GM21381 (cell line): ENCODE measurements around the gene EDN2.

Source experiments
- ATAC-seq: cut with Tn5 transposase; IDR thresholded peaks from one replicate; pipeline ENCODE4 v1.9.1; 2021; ENCODE audit warnings: mild to moderate bottlenecking, moderate library complexity; ENCODE audit not compliant: unreplicated experiment

The EDN2 gene

DNA sequence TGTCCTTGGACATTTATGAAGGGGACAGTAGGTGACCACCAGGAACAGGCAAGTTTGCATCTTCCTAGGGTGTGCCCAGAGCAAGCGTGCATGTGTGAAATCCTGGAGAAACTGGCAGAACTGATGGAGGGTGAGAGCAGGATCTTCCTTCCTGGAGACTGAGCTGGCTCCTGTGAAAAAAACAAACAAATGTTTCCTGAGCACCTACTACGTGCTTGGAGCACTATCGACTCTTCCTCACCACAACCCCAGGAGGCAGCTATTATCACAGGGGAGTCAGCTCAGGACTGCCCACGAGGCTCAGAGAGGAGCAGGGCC, 1.5 kb upstream of the EDN2 start:
- no peak for ATAC-seq

DNA sequence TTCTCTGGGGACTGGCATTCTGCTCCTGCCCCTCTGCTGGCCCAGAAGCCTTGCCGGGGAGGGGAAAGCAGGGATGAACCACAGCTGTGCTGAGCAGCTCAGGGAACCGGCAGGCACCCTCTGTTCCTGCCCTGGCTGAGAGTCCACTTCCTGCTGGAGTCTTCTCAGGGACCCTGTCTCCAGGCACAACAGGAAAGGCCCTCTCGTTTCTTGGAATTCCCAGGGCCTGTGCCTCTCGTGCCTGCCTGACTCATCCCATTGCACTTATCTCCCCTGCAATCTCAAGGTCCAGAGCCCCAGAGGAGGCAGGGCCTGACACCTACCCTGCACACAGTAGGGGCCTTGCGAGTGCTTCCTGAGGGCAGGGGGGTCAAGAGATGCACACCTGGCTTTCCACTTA, 1.1 kb upstream of the EDN2 start:
- no peak for ATAC-seq

DNA sequence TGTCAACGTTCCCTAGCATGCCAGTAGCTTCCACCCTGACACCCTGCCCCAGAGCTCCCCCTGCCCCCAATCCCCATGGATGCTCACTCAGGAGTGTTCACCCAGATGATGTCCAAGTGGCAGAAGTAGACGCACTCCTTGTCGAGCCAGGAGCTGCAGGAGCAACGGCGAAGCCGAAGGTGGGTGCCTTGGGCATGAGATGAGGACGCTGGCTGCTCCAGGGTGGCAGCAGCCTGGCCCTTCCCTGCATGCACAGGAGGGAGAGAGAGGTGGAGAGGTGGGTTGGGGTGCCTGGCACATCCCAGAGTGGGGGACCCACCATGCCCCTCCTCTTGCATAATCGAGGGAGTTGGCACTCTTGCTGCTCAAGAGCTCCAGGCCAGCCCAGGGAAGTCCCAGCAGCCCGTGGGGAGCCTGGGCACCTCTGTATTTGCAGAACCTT, 502 bp downstream of the EDN2 start:
- ATAC-seq: no peak

DNA sequence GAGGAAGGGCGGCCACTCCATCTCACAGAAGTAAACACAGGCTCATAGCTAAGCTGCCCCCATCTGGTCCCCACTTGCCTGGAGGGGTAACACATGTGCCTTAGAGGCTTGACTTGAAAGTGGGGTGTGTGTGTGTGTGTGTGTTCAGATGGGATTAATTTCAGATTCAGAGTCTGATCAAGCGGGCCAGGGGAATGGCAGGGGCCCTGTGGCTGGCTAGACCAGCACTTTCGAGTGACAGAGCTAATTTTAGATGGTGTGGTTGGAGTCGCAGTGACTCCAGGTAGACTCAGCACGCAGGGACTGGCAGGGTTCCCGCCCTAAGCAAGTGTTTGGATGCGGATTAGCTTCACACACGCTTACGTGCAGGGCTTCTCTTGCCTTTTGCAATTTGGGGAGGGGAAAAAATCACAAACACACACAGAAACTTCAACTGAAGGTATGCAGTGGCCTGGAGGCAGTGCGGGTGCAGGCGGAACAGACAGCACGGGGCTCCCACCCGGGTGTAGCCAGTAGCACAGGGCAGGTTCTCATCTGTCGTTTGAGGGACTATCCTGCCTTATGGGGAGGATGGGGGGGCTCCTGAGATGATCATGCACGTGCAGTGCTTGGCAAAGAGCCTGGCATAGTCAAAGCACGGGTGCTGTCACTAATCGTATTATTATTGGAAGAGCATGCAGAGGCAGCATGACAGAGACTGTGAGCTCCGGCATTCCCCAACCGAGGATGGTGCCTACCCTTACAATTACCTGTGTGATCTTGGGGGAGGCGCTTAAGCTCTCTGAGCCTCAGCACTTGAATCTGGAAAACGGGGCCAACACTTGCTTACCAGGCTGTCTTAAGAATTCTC, 1.3 kb downstream of the EDN2 start:
- ATAC-seq: no peak

DNA sequence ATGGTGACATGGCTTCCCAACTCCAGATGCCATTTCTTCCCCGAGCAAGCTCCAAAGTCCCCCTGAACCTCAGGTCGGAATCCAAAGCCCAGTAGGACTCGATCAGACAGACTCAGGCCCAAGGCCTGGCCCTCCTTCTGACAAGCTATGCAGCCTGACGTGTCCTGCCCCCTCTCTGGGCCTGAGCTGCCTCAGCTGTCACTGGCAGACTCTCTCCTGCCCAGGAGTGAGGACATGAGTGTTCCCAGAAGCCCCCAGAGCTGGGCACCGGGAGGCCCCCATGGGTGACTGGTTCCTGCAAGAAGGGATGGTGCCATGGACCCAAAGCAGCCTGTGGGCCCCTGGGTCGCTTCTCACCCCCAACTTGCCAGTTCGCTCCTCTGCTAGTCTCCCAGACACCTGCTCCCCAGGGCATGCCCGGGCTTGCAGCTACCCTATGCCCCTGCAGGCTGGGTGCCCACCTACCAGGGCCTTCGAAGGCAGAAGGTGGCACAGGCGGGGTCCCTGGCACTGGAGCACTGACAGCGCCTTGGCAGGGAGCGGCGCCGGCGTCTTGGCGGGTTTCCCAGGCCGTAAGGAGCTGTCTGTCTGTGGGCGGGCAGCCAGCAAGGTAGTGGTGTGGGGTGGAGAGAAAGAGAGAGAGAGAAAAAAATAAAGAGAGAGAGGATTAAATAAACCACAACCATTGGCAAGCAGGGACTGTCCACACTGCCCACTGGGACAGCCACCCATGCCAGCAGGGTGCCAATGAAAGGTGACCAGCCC, 2.3 kb downstream of the EDN2 start:
- ATAC-seq: no peak

DNA sequence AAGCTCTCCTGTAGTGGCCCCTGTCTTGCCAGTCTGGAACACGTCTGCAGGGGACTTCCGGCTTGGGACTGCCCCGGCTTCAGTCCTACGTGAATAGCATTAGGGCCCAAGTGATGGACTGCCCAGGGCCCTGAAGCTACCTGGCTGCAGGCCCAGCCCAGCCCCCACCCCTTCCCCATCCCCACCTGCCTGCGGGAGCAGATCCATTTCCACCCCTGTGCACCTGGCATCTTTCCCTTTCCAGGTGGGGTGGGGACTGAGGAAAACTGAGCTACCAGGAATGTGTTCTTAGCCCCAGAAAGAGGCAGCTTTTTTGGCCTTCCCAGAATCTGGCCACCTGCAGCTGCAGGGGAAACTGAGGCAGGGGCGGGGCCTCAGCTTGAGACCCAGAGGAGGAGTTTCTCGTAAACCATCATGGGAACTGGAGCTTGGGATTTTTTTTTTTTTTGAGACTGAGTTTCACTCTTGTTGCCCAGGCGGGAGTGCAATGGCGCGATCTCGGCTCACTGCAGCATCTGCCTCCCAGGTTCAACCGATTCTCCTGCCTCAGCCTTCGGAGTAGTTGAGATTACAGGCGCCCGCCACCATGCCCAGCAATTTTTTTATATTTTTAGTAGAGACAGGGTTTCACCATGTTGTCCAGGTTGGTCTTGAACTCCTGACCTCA, 3.2 kb downstream of the EDN2 start:
- ATAC-seq: no peak

DNA sequence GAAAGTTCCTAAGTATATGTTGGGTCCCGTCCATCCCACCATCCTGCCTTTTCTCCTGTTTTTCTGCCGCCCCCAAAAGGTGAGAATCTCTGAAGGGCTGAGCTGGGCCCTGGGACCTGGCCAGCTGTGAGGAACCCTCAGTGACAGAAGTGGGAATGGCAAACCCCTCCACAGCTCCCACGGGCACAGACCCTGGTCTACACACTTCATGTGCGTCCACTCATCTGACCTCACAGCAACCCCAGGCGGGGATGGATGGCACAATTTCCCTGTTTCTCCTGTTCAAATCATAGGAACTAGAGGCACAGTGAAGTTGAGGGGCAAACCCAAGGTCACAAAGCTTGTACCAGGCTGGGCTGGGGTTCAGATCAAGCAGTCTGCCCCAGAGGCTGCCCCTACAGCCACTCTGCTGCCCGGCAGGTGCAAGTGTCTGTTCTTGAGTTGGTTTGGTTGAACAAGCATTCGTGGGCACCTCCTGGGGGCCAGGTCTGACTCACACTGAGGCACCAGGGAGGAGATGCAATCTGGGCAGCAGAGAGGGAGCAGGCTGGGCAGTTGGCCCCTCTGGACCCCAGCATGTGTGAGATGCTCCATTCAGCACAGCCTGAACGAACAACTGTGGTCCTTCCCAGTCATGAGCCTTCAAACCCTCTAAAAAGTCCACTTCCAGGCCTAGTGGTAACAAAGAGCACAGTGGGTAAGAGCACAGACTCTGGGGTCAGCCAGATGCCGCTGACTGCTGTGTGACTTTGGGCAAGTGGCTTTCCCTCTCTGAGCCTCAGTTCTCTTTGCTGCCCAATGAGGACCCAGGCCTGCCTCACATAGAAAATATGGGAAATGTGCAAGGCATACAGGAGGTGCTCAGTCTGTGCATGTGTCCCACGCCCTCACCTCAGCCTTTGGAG, 4.0 kb downstream of the EDN2 start:
- ATAC-seq: no peak

DNA sequence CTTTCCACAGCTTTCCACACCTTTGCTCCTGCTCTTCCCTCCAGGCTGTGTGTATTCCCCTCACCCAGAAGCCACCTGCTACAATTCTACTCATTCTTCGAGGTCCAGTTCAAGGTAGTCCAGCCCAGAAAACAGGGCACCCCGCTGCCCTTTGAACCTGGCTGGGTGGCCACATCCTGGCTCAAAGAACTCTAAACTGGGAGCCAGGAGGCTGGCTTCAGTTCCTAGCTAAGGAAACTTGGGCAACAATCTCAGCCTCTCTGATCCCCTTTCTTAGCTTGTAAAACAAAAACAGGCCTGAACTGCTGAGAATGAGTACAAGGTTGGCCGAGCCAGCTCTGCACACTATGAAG, 4.7 kb downstream of the EDN2 start:
- ATAC-seq: no peak

DNA sequence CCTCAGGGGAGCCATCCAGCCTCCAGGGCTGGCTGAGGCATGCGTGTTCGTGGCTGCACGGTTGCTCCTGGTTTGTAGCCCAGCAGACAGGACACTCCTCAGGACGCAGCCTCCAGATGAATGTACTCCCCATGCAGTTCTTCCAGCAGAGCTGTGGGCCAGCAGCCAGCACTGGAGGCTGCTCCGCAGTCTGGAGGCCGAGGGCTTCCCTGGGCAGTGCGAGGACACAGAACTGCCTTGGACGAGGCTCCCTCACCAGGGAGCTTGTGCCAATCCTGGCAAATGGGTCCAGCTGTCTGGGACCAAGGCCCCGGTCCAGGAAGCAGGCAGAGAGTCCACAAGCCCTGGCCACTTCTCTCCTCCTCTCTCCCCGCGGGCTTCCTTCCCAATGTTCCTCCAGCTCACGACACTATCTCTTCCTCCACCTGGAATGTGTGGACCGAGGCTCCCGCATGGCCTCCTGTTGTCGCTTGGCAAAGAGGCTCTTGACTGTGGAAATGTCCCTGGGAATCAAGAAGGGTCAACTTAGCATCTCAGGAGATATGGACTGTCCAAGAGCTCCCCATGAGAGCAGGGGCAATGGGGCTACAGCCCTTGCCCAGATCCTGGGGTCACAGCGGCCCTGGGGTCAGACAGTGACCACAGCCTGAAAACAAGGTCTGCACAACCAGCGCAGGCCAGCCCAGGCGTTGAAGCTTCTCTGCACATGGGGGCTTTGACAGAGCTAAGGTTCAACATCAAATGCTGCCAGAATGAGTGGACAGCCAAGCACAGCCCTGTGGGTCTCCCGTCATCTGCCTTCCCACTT, 5.3 kb downstream of the EDN2 start:
- ATAC-seq: no peak

DNA sequence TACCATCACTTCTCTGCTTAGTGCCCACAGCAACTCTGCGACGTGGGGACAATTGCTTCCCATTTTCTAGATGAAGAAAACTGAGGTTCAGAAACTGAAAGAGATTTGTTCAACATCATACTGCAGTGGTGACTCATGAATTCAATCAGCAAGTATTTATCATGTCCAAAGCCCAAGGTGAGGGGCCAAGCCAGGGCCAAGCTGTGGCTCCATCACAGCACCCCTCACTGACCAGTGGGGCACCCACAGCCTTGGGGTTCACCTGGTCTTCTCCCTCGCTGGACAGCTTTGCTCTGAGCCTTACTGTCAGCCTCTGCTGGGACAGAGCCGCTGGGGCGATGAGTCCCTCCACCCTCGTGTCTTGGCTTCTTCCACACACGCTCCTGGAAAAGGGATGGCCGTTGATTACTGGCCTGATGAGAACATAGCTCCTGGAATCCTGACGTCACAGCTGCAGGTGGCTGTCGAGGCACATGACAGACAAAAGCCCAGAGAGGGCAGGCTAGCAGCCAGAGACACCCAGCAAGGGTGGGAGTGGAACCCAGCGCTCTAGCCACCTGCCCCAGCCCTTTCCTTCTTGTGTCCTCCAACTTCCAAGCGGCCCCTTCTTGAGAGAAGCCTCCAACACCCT, 6.2 kb downstream of the EDN2 start:
- no peak for ATAC-seq

DNA sequence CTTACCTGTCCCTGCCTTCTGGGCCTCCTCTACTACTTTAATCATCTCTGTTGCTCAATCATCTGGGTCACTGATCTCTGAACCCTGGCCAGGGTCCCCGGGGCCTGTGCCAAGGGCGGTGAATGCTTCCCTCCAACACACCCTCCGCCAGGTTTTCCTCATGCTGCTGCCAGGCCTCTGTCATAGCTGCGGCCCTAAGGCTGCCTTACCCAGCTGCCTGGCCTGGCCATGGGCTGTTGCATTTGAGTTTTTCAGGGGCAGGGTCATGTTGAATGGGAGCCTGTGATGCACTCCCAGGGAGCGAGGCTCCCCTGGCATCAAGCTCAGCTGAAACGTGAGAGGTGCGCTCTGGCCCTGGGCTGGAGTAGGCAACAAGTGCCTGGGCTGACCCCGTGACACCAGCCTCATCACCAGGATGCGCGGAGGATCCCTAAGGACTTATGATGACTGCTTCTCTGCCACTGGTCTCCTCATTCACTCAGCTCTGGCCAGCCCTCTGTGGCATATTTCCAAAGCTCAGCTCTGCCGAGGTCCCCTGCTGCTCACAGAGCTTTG, 7.6 kb downstream of the EDN2 start:
- no peak for ATAC-seq

DNA sequence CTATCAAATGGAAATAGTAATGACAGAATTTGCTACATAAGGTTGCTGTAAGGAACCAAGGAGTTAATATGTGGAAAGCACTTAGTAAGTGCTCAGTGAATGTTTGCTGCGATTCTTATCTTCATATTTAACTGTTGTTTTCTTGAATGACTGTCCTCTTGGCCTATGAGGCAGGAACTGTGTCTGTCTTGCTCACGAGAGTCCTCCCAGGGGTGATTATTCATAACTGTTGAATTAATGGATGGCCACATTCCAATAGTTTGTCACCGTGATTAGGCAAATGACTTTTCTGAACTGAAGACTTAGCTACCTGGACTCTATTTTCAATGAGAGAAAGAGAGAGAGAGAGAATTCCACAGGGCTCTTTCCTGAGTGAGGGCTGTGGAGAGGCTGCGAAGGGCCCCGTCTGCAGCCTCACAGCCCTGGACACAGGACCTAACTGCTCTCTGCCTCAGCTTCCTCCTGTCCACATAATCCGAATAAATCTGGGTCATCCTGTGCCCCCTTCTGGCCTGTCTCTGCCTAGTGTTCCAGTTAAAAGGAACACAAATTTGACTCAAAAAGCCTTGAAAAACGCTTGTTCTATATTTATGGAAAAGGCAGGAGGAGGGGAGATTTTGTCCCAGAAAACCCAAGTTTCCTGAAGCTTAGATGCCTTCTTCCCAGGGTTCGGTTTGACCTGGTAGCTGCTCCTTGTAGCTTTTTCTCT, 8.5 kb downstream of the EDN2 start:
- ATAC-seq: no peak

DNA sequence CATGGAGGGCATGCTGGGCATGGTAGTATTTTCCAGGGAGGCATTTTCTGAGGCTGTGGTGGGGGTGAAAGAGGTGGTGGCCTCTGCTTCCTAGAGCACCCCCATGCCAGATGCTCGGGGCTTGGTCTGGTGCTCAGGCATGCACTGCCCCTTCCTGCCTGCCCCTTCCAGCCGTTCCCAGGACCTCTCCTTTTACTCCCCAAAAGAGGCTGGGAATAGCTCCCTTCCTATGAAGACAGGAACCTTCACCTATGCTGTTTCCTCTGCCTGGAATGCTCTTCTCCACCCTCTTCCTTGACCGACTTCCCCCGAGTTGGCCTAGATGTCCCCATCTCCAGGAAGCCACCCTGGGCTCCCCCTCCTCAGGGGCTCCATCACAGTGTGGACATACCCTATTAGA, 9.1 kb downstream of the EDN2 start:
- no peak for ATAC-seq

DNA sequence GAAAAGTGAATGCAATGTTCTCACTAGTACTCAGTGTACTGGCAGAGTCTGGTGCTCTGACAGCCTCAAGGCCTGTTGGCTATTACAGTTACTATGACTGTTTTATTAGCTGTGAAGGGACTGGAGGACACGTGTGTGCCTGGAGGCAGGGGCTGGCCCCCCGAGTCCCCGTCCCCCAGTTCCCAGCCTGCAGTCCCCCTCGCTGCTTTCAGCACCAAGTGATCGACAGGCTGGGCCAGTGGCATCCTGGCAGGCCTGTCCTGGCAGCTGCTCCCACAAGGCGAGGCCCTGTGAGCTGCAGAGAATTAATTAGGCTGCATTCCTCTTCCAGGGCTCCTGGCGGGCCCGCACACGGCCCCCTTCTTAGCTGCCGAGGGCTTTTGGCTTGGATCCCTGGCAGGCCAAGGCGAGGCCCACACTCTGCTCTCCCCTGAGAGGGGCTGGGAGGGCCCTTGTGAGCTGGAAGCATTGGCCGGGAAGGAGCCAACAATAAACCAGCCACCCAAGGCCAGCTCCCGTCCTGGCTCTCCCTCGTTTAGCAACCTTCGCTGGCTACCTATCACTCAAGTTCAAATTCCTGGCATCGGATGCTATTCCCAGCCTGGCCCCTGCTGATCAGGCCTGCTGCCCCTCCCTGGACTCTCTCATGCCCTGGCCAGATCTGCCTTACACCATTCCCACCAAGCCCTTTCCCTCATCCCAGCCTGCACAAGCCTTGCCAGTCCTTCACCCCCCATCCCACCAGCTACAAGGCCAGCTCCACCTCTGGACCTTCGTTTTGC, 9.8 kb downstream of the EDN2 start:
- no peak for ATAC-seq

DNA sequence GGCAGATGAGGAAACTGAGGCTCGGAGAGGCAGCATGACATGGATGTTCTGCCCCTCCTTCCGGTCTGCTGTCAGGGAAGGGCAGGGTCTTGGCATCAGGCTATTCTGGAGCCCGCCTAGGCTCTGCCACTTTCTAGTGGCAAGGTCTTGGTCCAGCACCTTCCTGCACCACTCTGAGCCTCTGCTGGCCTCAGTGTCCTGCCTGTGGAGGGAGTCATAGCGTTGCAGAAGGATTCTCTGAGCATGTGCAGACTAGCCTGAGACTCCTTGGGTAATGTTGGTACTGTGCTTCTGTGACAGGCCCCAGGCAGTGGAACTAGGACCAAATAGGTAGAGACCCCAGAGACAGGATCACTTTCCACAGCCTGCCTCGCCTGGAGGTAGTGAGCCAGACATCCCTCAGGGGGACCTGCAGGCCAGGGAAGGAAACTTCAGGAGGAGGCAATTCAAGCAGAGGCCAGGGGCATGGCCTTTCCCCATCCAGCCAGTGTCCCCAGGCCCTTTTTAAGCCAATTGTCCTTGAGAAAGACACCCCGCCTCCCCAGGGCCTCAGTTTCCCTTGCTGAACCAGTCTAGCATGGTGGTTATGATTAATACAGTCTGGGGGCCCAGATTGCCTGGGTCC, 10.6 kb downstream of the EDN2 start:
- ATAC-seq: no peak

DNA sequence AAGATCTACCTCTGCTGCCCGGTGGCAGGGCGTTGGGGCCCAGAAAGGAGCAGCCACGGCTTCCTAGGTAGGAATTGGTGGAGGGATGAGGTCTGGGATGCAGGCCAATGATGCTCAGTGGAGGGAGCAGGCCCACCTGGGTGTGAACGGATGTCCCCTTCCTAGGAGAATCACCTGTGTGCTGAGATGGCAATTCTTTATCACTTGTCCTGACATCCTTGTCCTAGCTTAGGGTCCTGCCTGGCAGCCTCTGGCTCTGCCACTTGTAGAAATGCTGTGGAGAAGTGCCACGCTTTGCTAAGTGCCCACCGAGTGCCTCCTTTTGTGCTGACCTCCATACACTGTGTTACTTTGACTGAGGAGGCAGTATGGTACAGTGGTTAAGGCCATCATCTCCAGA, 12.8 kb downstream of the EDN2 start:
- no peak for ATAC-seq

DNA sequence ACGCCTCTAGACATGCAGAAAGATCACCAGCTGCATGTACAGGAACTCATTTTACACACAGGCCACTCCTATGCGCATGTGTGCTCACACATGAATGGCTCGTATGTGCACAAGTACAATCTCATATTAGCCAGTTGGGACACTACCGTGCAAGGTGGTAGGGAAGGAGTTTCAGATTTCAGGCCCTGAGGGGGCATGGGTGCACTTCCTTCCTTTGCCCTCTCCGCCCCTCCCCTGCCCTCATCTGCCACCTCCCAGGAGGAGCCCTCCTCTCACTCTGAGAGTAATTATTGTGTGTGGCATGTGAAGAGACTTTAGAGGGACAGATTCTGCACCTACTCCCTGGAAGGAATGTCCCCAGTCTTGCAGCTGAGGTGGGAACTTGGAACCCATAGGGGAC, 14.8 kb downstream of the EDN2 start:
- no peak for ATAC-seq
